HFFc6 (cell line): ENCODE measurements around the gene ID2. TPM values are rescaled to one million over a fixed set of nuclear protein-coding genes. Genes with fewer than 3 reads are reported as not detected.
A peak's percentile ranks its signal among the peaks of the same experiment; 100 is the strongest.

ENCODE experiments used
- DNase-seq: peaks from one replicate; pipeline ENCODE4 v3.0.0-alpha.2; 2018
- H3K27ac Mint-ChIP-seq: 2 replicates; pipeline ENCODE4 v1.8.0; 2020; ENCODE audit warnings: mild to moderate bottlenecking, mixed read lengths
- H3K27me3 Mint-ChIP-seq: 2 replicates; pipeline ENCODE4 v1.8.0; 2021; ENCODE audit warnings: mild to moderate bottlenecking, moderate library complexity, mixed read lengths; ENCODE audit not compliant: insufficient read depth
- H3K36me3 Mint-ChIP-seq: 2 replicates; pipeline ENCODE4 v1.8.0; 2021; ENCODE audit warnings: low read depth, mixed read lengths
- H3K4me1 Mint-ChIP-seq: 2 replicates; pipeline ENCODE4 v1.8.0; 2020; ENCODE audit warnings: low read depth, mixed read lengths
- H3K4me3 Mint-ChIP-seq: 2 replicates; pipeline ENCODE4 v1.8.0; 2020; ENCODE audit warnings: mild to moderate bottlenecking, moderate library complexity, mixed read lengths
- H3K9me3 Mint-ChIP-seq: 2 replicates; pipeline ENCODE4 v1.8.0; 2020; ENCODE audit warnings: mild to moderate bottlenecking, mixed read lengths
- CTCF ChIP-seq: fragments of 200-600 bp; sonication (generic); IDR thresholded peaks from 2 replicates; pipeline ENCODE4 v1.5.0; 2021; ENCODE audit warnings: antibody characterized with exemption, mild to moderate bottlenecking
- long read RNA-seq: library from polyadenylated mRNA; unstranded; transcript quantifications from one replicate; pipeline ENCODE4 v2.0.0, GENCODE V29; 2019
- total RNA-seq, 6 experiments: library from RNA; stranded (reverse); fragmentation: NEBNext Ultra II Directional; extraction: Animal tissue kit (Norgen Biotek cat#: 25700); gene quantifications; 2 replicates in 1 of 6; 3 replicates in 5 of 6; pipeline ENCODE4 v1.2.3, GENCODE V29; 2021

The ID2 gene
- 10 to 100 TPM; 81.3 to 97.1 (median 88.1) TPM for total RNA-seq
- long read RNA-seq, transcript ID2-203 (3 exons, 1,362 nt): major isoform, 125 of 137 reads
- long read RNA-seq, partial matches to known transcripts: 0 of 137 reads
- long read RNA-seq, other reads (novel, unspliced or antisense): 12 of 137 reads

GRCh38 chr2:8681786-8682692 lies at the start of gene ID2:
TSS of gene ID2 (plus strand) at chr2:8682056. CDS start at chr2:8682166, 110 bp downstream.
- DNase-seq: peak; percentile 98
- TF ChIP-seq CTCF: peak; percentile 18; the same call in 1 of the 2 replicates
- H3K36me3 Mint-ChIP-seq: peaks cover 20% of the 10 kb centered on the region
- H3K27ac Mint-ChIP-seq: peak within 1 kb of the TSS; percentile 98
- H3K4me1 Mint-ChIP-seq: peaks cover 42% of the 10 kb centered on the region
- H3K9me3 Mint-ChIP-seq: peaks cover 10% of the 10 kb centered on the region
- H3K4me3 Mint-ChIP-seq: peak within 1 kb of the TSS; percentile 99
- peaks cover 10% of the 10 kb centered on the region for H3K27me3 Mint-ChIP-seq

- H3K4me1 Mint-ChIP-seq: peaks cover 42% of the 10 kb centered on the region
- H3K9me3 Mint-ChIP-seq: no peaks in the 10 kb centered on the region
Measured at GRCh38 chr2:8632755-8633154, 49.1 kb upstream of the ID2 start.

GRCh38 chr2:8633186-8633734 lies 48.6 kb upstream of the ID2 start:
- TF ChIP-seq CTCF: no peak
- Mint-ChIP-seq H3K4me1 (peaks cover 42% of the 10 kb centered on the region), H3K36me3 (no peaks in the 10 kb centered on the region), H3K27ac (peak overlapping the region; percentile 90), H3K9me3 (no peaks in the 10 kb centered on the region), H3K27me3 (no peaks in the 10 kb centered on the region; the same call in none of the 2 replicates), H3K4me3 (peak overlapping the region; percentile 74)
- DNase-seq: no peak

More at GRCh38 chr2:8632755-8633154, 49.1 kb upstream of the ID2 start:
- H3K27ac Mint-ChIP-seq: peak overlapping the region; percentile 90
- H3K36me3 Mint-ChIP-seq: no peaks in the 10 kb centered on the region
- DNase-seq: no peak
- no peaks in the 10 kb centered on the region; the same call in 1 of the 2 replicates for H3K27me3 Mint-ChIP-seq
- no peak for TF ChIP-seq CTCF
- H3K4me3 Mint-ChIP-seq: no peak overlapping the region

- peak overlapping the region; percentile 90 for H3K27ac Mint-ChIP-seq
Measured at GRCh38 chr2:8633735-8634313, 48.0 kb upstream of the ID2 start.

More at GRCh38 chr2:8633735-8634313, 48.0 kb upstream of the ID2 start:
- H3K27me3 Mint-ChIP-seq: no peaks in the 10 kb centered on the region; the same call in none of the 2 replicates
- H3K36me3 Mint-ChIP-seq: no peaks in the 10 kb centered on the region
- peaks cover 42% of the 10 kb centered on the region for H3K4me1 Mint-ChIP-seq
- H3K9me3 Mint-ChIP-seq: no peaks in the 10 kb centered on the region
- DNase-seq: peak; percentile 75
- H3K4me3 Mint-ChIP-seq: peak overlapping the region; percentile 74
- no peak for TF ChIP-seq CTCF
